H1 (cell line): ENCODE results near the gene NADSYN1. TPM values are rescaled to one million over a fixed set of nuclear protein-coding genes. Genes with fewer than 3 reads are reported as not detected.

ENCODE experiments used
- CTCF ChIA-PET: fragments of 300-600 bp; sonication (Branson Sonifier 250); formaldehyde crosslinking; loops from one replicate; lab custom pipeline; 2021; ENCODE audit not compliant: partially characterized antibody; lab: Charles Lee
- POLR2A ChIA-PET: fragments of 300-600 bp; sonication (Branson Sonifier 250); formaldehyde crosslinking; loops from one replicate; lab custom pipeline; 2021; ENCODE audit warnings: inconsistent platforms; ENCODE audit not compliant: partially characterized antibody; lab: Charles Lee
- DNase-seq, 2 experiments: peaks; one replicate each; pipeline versions ENCODE4 v3.0.0 to v3.0.0-alpha.2; 2010 to 2022; ENCODE audit warnings: low spot score in 2 of 2, low read depth in 1 of 2, mixed read lengths in 1 of 2
- FAIRE-seq: peaks from 2 replicates; lab custom pipeline; 2011; peaks lifted over from hg19 to GRCh38; lab: Jason Lieb, UNC
- H2AFZ ChIP-seq: 2 replicates; pipeline ENCODE4 v1.8.1; 2012; ENCODE audit warnings: low read length, inconsistent platforms
- H2AK5ac ChIP-seq: 2 replicates; pipeline ENCODE4 v1.6.1; 2013; ENCODE audit warnings: low read depth, low read length
- H2BK120ac ChIP-seq: replicated peaks from 2 replicates; pipeline ENCODE3; 2013; ENCODE audit warnings: low read depth, low read length, inconsistent platforms
- H2BK12ac ChIP-seq: 2 replicates; pipeline ENCODE4 v1.6.1; 2013; ENCODE audit warnings: low read depth, low read length
- H2BK15ac ChIP-seq: 2 replicates; pipeline ENCODE4 v1.6.1; 2013; ENCODE audit warnings: low read length
- H2BK20ac ChIP-seq: 2 replicates; pipeline ENCODE4 v1.6.1; 2013; ENCODE audit warnings: low read length
- H2BK5ac ChIP-seq: 2 replicates; pipeline ENCODE4 v1.6.1; 2013; ENCODE audit warnings: low read depth, low read length
- H3K14ac ChIP-seq: 2 replicates; pipeline ENCODE4 v1.6.1; 2013; ENCODE audit warnings: inconsistent platforms; ENCODE audit not compliant: insufficient read length
- H3K18ac ChIP-seq: 2 replicates; pipeline ENCODE4 v1.6.1; 2013; ENCODE audit warnings: low read length; ENCODE audit errors: extremely low read depth
- H3K23ac ChIP-seq: 2 replicates; pipeline ENCODE4 v1.6.1; 2013; ENCODE audit warnings: inconsistent platforms; ENCODE audit not compliant: insufficient read length
- H3K23me2 ChIP-seq: 2 replicates; pipeline ENCODE4 v1.6.1; 2013; ENCODE audit warnings: low read depth, low read length
- H3K27ac ChIP-seq: 2 replicates; pipeline ENCODE4 v1.6.1; 2011; ENCODE audit warnings: low read depth, low read length, inconsistent platforms
- H3K27me3 ChIP-seq, 4 experiments: replicated peaks in 1 of 4; 1 replicate in 1 of 4; 2 replicates in 3 of 4; pipeline versions ENCODE4 v1.6.1 to v1.8.1; 2011 to 2013; ENCODE audit warnings: low read length in 3 of 4, mild to moderate bottlenecking in 3 of 4, inconsistent platforms in 2 of 4, mixed read lengths in 2 of 4, moderate library complexity in 1 of 4; ENCODE audit not compliant: control insufficient read depth in 3 of 4, insufficient read depth in 3 of 4; ENCODE audit errors: extremely low read depth in 1 of 4
- H3K36me3 ChIP-seq, 4 experiments: 2 replicates each; pipeline versions ENCODE4 v1.6.1 to v1.8.1; 2011 to 2013; ENCODE audit warnings: mild to moderate bottlenecking in 4 of 4, low read length in 3 of 4, moderate library complexity in 2 of 4, control low read depth in 1 of 4, inconsistent platforms in 1 of 4; ENCODE audit not compliant: insufficient read depth in 4 of 4, control insufficient read depth in 2 of 4
- H3K4ac ChIP-seq: replicated peaks from 2 replicates; pipeline ENCODE3; 2013; ENCODE audit warnings: low read length, low read depth, mixed read lengths, inconsistent platforms; ENCODE audit not compliant: insufficient read length
- H3K4me1 ChIP-seq, 4 experiments: replicated peaks in 1 of 4; 1 replicate in 1 of 4; 2 replicates in 3 of 4; pipeline versions ENCODE4 v1.6.1 to v1.8.1; 2011 to 2013; ENCODE audit warnings: low read length in 3 of 4, inconsistent platforms in 2 of 4, mixed read lengths in 1 of 4; ENCODE audit not compliant: insufficient read depth in 4 of 4, control insufficient read depth in 3 of 4
- H3K4me2 ChIP-seq, 2 experiments: 2 replicates each; pipeline versions ENCODE4 v1.6.1 to v1.8.1; 2011 to 2013; ENCODE audit warnings: low read depth in 2 of 2, low read length in 2 of 2, control low read depth in 1 of 2, inconsistent platforms in 1 of 2, mild to moderate bottlenecking in 1 of 2; ENCODE audit not compliant: insufficient read depth in 1 of 2
- H3K4me3 ChIP-seq, 4 experiments: fragments of 200-600, 300-600 bp in 1 of 4; sonication (generic), shearing (Covaris generic), sonication (Bioruptor Twin) in 1 of 4; 2 replicates each; pipeline versions ENCODE4 v1.5.1 to v1.8.1; 2011 to 2016; ENCODE audit warnings: low read length in 4 of 4, low read depth in 3 of 4, control low read depth in 2 of 4, inconsistent platforms in 2 of 4, mild to moderate bottlenecking in 2 of 4, mixed read lengths in 1 of 4, moderate library complexity in 1 of 4; ENCODE audit not compliant: insufficient read depth in 2 of 4; ENCODE audit errors: extremely low read depth in 1 of 4
- H3K56ac ChIP-seq: replicated peaks from 2 replicates; pipeline ENCODE3; 2013; ENCODE audit warnings: low read depth, mild to moderate bottlenecking, mixed read lengths, low read length, inconsistent platforms; ENCODE audit not compliant: insufficient read length
- H3K79me1 ChIP-seq: 2 replicates; pipeline ENCODE4 v1.6.1; 2013; ENCODE audit warnings: low read depth, low read length, control low read depth
- H3K79me2 ChIP-seq, 2 experiments: 2 replicates each; pipeline versions ENCODE4 v1.6.1 to v1.8.1; 2012 to 2013; ENCODE audit warnings: low read length in 2 of 2, mild to moderate bottlenecking in 2 of 2, inconsistent platforms in 1 of 2; ENCODE audit not compliant: insufficient read depth in 2 of 2, control insufficient read depth in 1 of 2
- H3K9ac ChIP-seq, 4 experiments: replicated peaks in 1 of 4; 1 replicate in 1 of 4; 2 replicates in 3 of 4; pipeline versions ENCODE4 v1.6.1 to v1.8.1; 2011 to 2013; ENCODE audit warnings: low read depth in 3 of 4, low read length in 3 of 4, control low read depth in 2 of 4, mild to moderate bottlenecking in 2 of 4, moderate library complexity in 2 of 4, inconsistent platforms in 1 of 4; ENCODE audit errors: extremely low read depth in 1 of 4
- H3K9me3 ChIP-seq, 2 experiments: 2 replicates each; pipeline versions ENCODE4 v1.6.1 to v1.8.1; 2012 to 2013; ENCODE audit warnings: mild to moderate bottlenecking in 2 of 2, moderate library complexity in 2 of 2, control low read depth in 1 of 2, inconsistent platforms in 1 of 2, low read depth in 1 of 2, low read length in 1 of 2, mixed read lengths in 1 of 2; ENCODE audit not compliant: insufficient read depth in 2 of 2
- H4K20me1 ChIP-seq, 2 experiments: replicated peaks in 1 of 2; 2 replicates each; pipeline versions ENCODE3 to v1.8.1; 2011 to 2013; ENCODE audit warnings: inconsistent platforms in 2 of 2, low read length in 2 of 2, mild to moderate bottlenecking in 1 of 2; ENCODE audit not compliant: insufficient read depth in 2 of 2, control insufficient read depth in 1 of 2
- H4K5ac ChIP-seq: 2 replicates; pipeline ENCODE4 v1.6.1; 2013; ENCODE audit warnings: low read length, low read depth, mixed read lengths, inconsistent platforms; ENCODE audit not compliant: insufficient read length
- H4K8ac ChIP-seq: 2 replicates; pipeline ENCODE4 v1.8.0; 2013; ENCODE audit warnings: mild to moderate bottlenecking, moderate library complexity, low read length, inconsistent platforms; ENCODE audit not compliant: insufficient read depth; ENCODE audit errors: extremely low read depth
- H4K91ac ChIP-seq: replicated peaks from 2 replicates; pipeline ENCODE3; 2013; ENCODE audit warnings: low read length, mixed read lengths, inconsistent platforms; ENCODE audit not compliant: insufficient read length
- ATF3 ChIP-seq: IDR thresholded peaks from 2 replicates; pipeline ENCODE4 v1.6.1; 2011; ENCODE audit warnings: low read depth, mild to moderate bottlenecking, low read length; ENCODE audit not compliant: insufficient read depth
- CBX8 ChIP-seq: fragments of 300-800, 300-1000 bp; sonication (generic); IDR thresholded peaks from 2 replicates; pipeline ENCODE4 v1.7.1; 2016; ENCODE audit warnings: low read depth, low read length, borderline replicate concordance
- CEBPB ChIP-seq: IDR thresholded peaks from 2 replicates; pipeline ENCODE4 v1.6.1; 2012; ENCODE audit warnings: low read depth, low read length
- CHD2 ChIP-seq: IDR thresholded peaks from 2 replicates; pipeline ENCODE4 v1.6.1; 2012; ENCODE audit warnings: low read length, improper control_type of control experiment
- KDM5A ChIP-seq: fragments of 200-600 bp; IDR thresholded peaks from 2 replicates; pipeline ENCODE4 v1.7.1; 2012; ENCODE audit warnings: mild to moderate bottlenecking, low read length, inconsistent platforms, mixed read lengths
- NANOG ChIP-seq: IDR thresholded peaks from 2 replicates; pipeline ENCODE4 v1.6.1; 2011; ENCODE audit warnings: low read length, low read depth, mild to moderate bottlenecking, inconsistent platforms; ENCODE audit not compliant: insufficient read depth, poor library complexity, severe bottlenecking
- RXRA ChIP-seq: IDR thresholded peaks from 2 replicates; pipeline ENCODE4 v1.6.1; 2011; ENCODE audit warnings: low read depth, mild to moderate bottlenecking, low read length, moderate library complexity; ENCODE audit not compliant: insufficient read depth
- TAF7 ChIP-seq: optimal IDR thresholded peaks from 2 replicates; pipeline ENCODE3; 2011; ENCODE audit warnings: low read depth, mild to moderate bottlenecking, inconsistent platforms, low read length, moderate library complexity, borderline replicate concordance
- WGBS, 2 experiments: shearing (Covaris generic) in 1 of 2; methylation state at CpG; one replicate each; pipeline versions ENCODE4 v1.1.6 to v1.1.7; 2013 to 2015; ENCODE audit warnings: low lambda C conversion rate in 2 of 2, mixed read lengths in 2 of 2, inconsistent platforms in 1 of 2, low coverage in 1 of 2, missing lambda C conversion rate in 1 of 2; ENCODE audit not compliant: insufficient replicate concordance in 2 of 2, insufficient coverage in 1 of 2, insufficient read length in 1 of 2; ENCODE audit errors: extremely low coverage in 1 of 2, missing lambda C conversion rate in 1 of 2; 5-methylcytosine and 5-hydroxymethylcytosine counted together
- polyA plus RNA-seq, 7 experiments: library from polyadenylated mRNA; depleted of rRNA in 3 of 7; stranded (reverse) in 5 of 7; unstranded in 2 of 7; fragments of >200 nt in 5 of 7; fragments of 200-250 nt in 2 of 7; gene quantifications; 1 replicate in 5 of 7; 2 replicates in 1 of 7; 4 replicates in 1 of 7; pipeline versions ENCODE4 v1.2.1 to v1.2.3, GENCODE V29; 2011 to 2013; ENCODE audit warnings: missing spikeins in 2 of 7, mixed read lengths in 2 of 7
- total RNA-seq: library from RNA; stranded (reverse); fragmentation: NEBNext Ultra II Directional; extraction: Animal tissue kit (Norgen Biotek cat#: 25700); gene quantifications from 2 replicates; pipeline ENCODE4 v1.2.1, GENCODE V29; 2021

NADSYN1 gene
- total and polyA plus RNA-seq, 2 of the 8 experiments (the other 6 are each of a cell fraction or from before 2014, with no cell fraction given) = 38.3 to 38.6 TPM

DNA sequence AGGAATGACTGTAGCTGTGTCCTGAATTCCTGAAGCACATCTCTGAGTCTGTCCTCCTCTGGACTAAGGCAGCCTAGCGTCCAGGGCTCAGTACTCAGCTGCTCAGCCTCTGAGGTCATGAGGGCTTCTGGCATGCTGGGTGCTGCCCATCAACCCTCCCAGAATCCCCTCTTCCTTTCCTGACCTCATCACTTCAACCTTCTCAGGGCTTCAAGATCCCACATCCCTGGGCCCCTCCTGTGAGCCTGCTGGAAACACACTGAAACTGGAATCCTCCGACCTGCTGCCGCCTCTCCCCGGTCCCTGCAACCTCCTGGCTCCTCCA is 85.6 kb downstream of the NADSYN1 start:
- Histone ChIP-seq H2BK120ac (no peak overlapping the region), H3K14ac (no peak overlapping the region), H2AFZ (no peak overlapping the region), H2BK15ac (no peak overlapping the region), H4K8ac (no peak overlapping the region), H3K36me3 (no peaks in the 10 kb centered on the region), H3K27me3 (no peaks in the 10 kb centered on the region), H3K79me2 (no peaks in the 10 kb centered on the region), H2BK5ac (no peak overlapping the region), H2BK20ac (no peak overlapping the region), H3K9me3 (no peaks in the 10 kb centered on the region; a peak in 1 of 4 replicates), H3K18ac (no peak overlapping the region), H4K91ac (no peak overlapping the region), H2BK12ac (no peak overlapping the region), H3K23ac (no peak overlapping the region), H3K23me2 (no peaks in the 10 kb centered on the region), H3K27ac (no peak overlapping the region), H3K79me1 (no peaks in the 10 kb centered on the region), H4K5ac (no peak overlapping the region), H3K9ac (no peak overlapping the region), H3K4me3 (no peak overlapping the region), H3K4me2 (no peak overlapping the region), H2AK5ac (no peak overlapping the region), H3K4me1 (no peaks in the 10 kb centered on the region; a peak in 1 of 7 replicates), H4K20me1 (no peaks in the 10 kb centered on the region), H3K56ac (no peak overlapping the region), H3K4ac (no peak overlapping the region)
- no peak for TF ChIP-seq NANOG
- TF ChIP-seq CBX8 = no peak
- TF ChIP-seq CHD2 = no peak
- TF ChIP-seq CEBPB = no peak
- TF ChIP-seq ATF3 = no peak
- TF ChIP-seq KDM5A = no peak
- no peak for TF ChIP-seq RXRA
- no peak for TF ChIP-seq TAF7
- 92% methylated on average over 4 of the region's 4 CpGs; no CpG with 5 or more reads in 1 of the 2 experiments for WGBS, 2 experiments
- no peak for DNase-seq
- CTCF ChIA-PET = interaction anchor here (1.2 to 1.6 kb wide), 2 partner anchors 11 to 24 kb away, joined by 4 to 5 read pairs; no protein-coding TSS in a partner anchor
- FAIRE-seq = no peak
- POLR2A ChIA-PET = interaction anchor here (0.6 kb wide), 1 partner anchor 1769 kb away, joined by 3 read pairs; no protein-coding TSS in a partner anchor
